ENCODE measurements around the gene OCA2. TPM values are rescaled to one million over a fixed set of nuclear protein-coding genes. Genes with fewer than 3 reads are reported as not detected.
"Not testable (repeated sequence)": the region's sequence is repeated elsewhere in the genome, so short reads cannot be mapped to it uniquely, and the experiment has no call there.

The OCA2 gene
- total and polyA plus RNA-seq, 2 experiments from 2014 or later, result not detected

GRCh38 chr15:27956285-27956684, 142.8 kb downstream of the OCA2 start:
- no peak overlapping the region for H3K9ac ChIP-seq
- no peaks in the 10 kb centered on the region for H3K79me2 ChIP-seq (ENCODE audit: insufficient read depth)
- DNase-seq, result no peak
- H3K9me2 ChIP-seq (ENCODE audit: insufficient read depth), result no peaks in the 10 kb centered on the region
- no peaks in the 10 kb centered on the region for H3K9me3 ChIP-seq (ENCODE audit: low read depth)
- TF ChIP-seq EZH2phosphoT487 (IDR thresholded peaks at IDR 0.05; ENCODE audit: insufficient read depth, low read depth) (no peak), EZH2 (IDR thresholded peaks at IDR 0.05; ENCODE audit: insufficient read depth, poor library complexity, severe bottlenecking) (no peak)
- in situ Hi-C loops (cut with MboI), result no loop called here
- H4K20me1 ChIP-seq (ENCODE audit: insufficient read depth), result no peaks in the 10 kb centered on the region
- H3F3A ChIP-seq (ENCODE audit: insufficient read depth), result no peaks in the 10 kb centered on the region
- H3K4me3 ChIP-seq, result no peak overlapping the region
- no peak overlapping the region for H3K4me2 ChIP-seq (ENCODE audit: unreplicated experiment)
- no peak overlapping the region for H3K27ac ChIP-seq
- H3K36me3 ChIP-seq (ENCODE audit: low read depth), result no peaks in the 10 kb centered on the region
- no peak overlapping the region for H2AFZ ChIP-seq
- no peaks in the 10 kb centered on the region for H3K4me1 ChIP-seq (ENCODE audit: insufficient read depth)
- H3K27me3 ChIP-seq (replicated peaks; ENCODE audit: insufficient read depth), result no peaks in the 10 kb centered on the region
- WGBS, 2 experiments (ENCODE audit: low coverage in 1 of 2, low lambda C conversion rate in 2 of 2, missing lambda C conversion rate in 2 of 2), result 38 to 46% methylated on average over 8 of the region's 8 CpGs

GRCh38 chr15:27955087-27955486, 144.0 kb downstream of the OCA2 start:
- no peaks in the 10 kb centered on the region for H3K79me2 ChIP-seq (ENCODE audit: insufficient read depth)
- H2AFZ ChIP-seq, result no peak overlapping the region
- no peak for DNase-seq
- H3F3A ChIP-seq (ENCODE audit: insufficient read depth), result no peaks in the 10 kb centered on the region
- H3K9me3 ChIP-seq (ENCODE audit: low read depth), result no peaks in the 10 kb centered on the region
- no peak overlapping the region for H3K4me2 ChIP-seq (ENCODE audit: unreplicated experiment)
- in situ Hi-C loops (cut with MboI), result no loop called here
- 84 to 88% methylated on average over 10 of the region's 10 CpGs for WGBS, 2 experiments (ENCODE audit: low coverage in 1 of 2, low lambda C conversion rate in 2 of 2, missing lambda C conversion rate in 2 of 2)
- no peaks in the 10 kb centered on the region for H3K9me2 ChIP-seq (ENCODE audit: insufficient read depth)
- TF ChIP-seq EZH2phosphoT487 (IDR thresholded peaks at IDR 0.05; ENCODE audit: insufficient read depth, low read depth) (no peak), EZH2 (IDR thresholded peaks at IDR 0.05; ENCODE audit: insufficient read depth, poor library complexity, severe bottlenecking) (no peak)
- H3K4me3 ChIP-seq, result no peak overlapping the region
- no peak overlapping the region for H3K9ac ChIP-seq
- H3K36me3 ChIP-seq (ENCODE audit: low read depth), result no peaks in the 10 kb centered on the region
- H3K27me3 ChIP-seq (replicated peaks; ENCODE audit: insufficient read depth), result no peaks in the 10 kb centered on the region
- H4K20me1 ChIP-seq (ENCODE audit: insufficient read depth), result no peaks in the 10 kb centered on the region
- no peaks in the 10 kb centered on the region for H3K4me1 ChIP-seq (ENCODE audit: insufficient read depth)
- no peak overlapping the region for H3K27ac ChIP-seq

GRCh38 chr15:27952593-27952992, 146.5 kb downstream of the OCA2 start:
- in situ Hi-C loops (cut with MboI); DNase-seq; H3F3A ChIP-seq (ENCODE audit: insufficient read depth); H3K27ac ChIP-seq; H3K9me2 ChIP-seq (ENCODE audit: insufficient read depth); H3K79me2 ChIP-seq (ENCODE audit: insufficient read depth); H3K36me3 ChIP-seq (ENCODE audit: low read depth); H3K9me3 ChIP-seq (ENCODE audit: low read depth); H3K27me3 ChIP-seq (replicated peaks; ENCODE audit: insufficient read depth); H3K4me2 ChIP-seq (ENCODE audit: unreplicated experiment); H4K20me1 ChIP-seq (ENCODE audit: insufficient read depth); H3K4me1 ChIP-seq (ENCODE audit: insufficient read depth); H3K4me3 ChIP-seq; H3K9ac ChIP-seq; H2AFZ ChIP-seq: not testable (repeated sequence)
- 44 to 57% methylated on average over 6 of the region's 6 CpGs for WGBS, 2 experiments (ENCODE audit: low coverage in 1 of 2, low lambda C conversion rate in 2 of 2, missing lambda C conversion rate in 2 of 2)

- H3K36me3 ChIP-seq (ENCODE audit: low read depth), result no peaks in the 10 kb centered on the region
- no peak overlapping the region for H3K4me3 ChIP-seq
- DNase-seq, result no peak
- H4K20me1 ChIP-seq (ENCODE audit: insufficient read depth), result no peaks in the 10 kb centered on the region
- no peak for TF ChIP-seq EZH2phosphoT487 (IDR thresholded peaks at IDR 0.05; ENCODE audit: insufficient read depth, low read depth)
- TF ChIP-seq EZH2 (IDR thresholded peaks at IDR 0.05; ENCODE audit: insufficient read depth, poor library complexity, severe bottlenecking), result no peak
- H2AFZ ChIP-seq, result no peak overlapping the region
- H3K79me2 ChIP-seq (ENCODE audit: insufficient read depth), result no peaks in the 10 kb centered on the region
- no peaks in the 10 kb centered on the region for H3K9me3 ChIP-seq (ENCODE audit: low read depth)
- H3K27ac ChIP-seq, result no peak overlapping the region
- H3K9me2 ChIP-seq (ENCODE audit: insufficient read depth), result no peaks in the 10 kb centered on the region
- no peak overlapping the region for H3K9ac ChIP-seq
- 49 to 57% methylated on average over 12 to 13 of the region's 13 CpGs for WGBS, 2 experiments (ENCODE audit: low coverage in 1 of 2, low lambda C conversion rate in 2 of 2, missing lambda C conversion rate in 2 of 2)
- in situ Hi-C loops (cut with MboI), result no loop called here
- no peak overlapping the region for H3K4me2 ChIP-seq (ENCODE audit: unreplicated experiment)
- H3K27me3 ChIP-seq (replicated peaks; ENCODE audit: insufficient read depth), result no peaks in the 10 kb centered on the region
- no peaks in the 10 kb centered on the region for H3K4me1 ChIP-seq (ENCODE audit: insufficient read depth)
- no peaks in the 10 kb centered on the region for H3F3A ChIP-seq (ENCODE audit: insufficient read depth)
Observed at GRCh38 chr15:27951191-27951890, 147.8 kb downstream of the OCA2 start.

- 72 to 74% methylated on average over 10 of the region's 10 CpGs for WGBS, 2 experiments (ENCODE audit: low coverage in 1 of 2, low lambda C conversion rate in 2 of 2, missing lambda C conversion rate in 2 of 2)
- TF ChIP-seq EZH2phosphoT487 (IDR thresholded peaks at IDR 0.05; ENCODE audit: insufficient read depth, low read depth), result no peak
- TF ChIP-seq EZH2 (IDR thresholded peaks at IDR 0.05; ENCODE audit: insufficient read depth, poor library complexity, severe bottlenecking), result no peak
- H3K27me3 ChIP-seq (replicated peaks; ENCODE audit: insufficient read depth), result no peaks in the 10 kb centered on the region
- no peaks in the 10 kb centered on the region for H3K9me3 ChIP-seq (ENCODE audit: low read depth)
- no peak overlapping the region for H3K4me2 ChIP-seq (ENCODE audit: unreplicated experiment)
- H3K79me2 ChIP-seq (ENCODE audit: insufficient read depth), result no peaks in the 10 kb centered on the region
- DNase-seq, result no peak
- H2AFZ ChIP-seq, result no peak overlapping the region
- no peaks in the 10 kb centered on the region for H4K20me1 ChIP-seq (ENCODE audit: insufficient read depth)
- no peaks in the 10 kb centered on the region for H3F3A ChIP-seq (ENCODE audit: insufficient read depth)
- in situ Hi-C loops (cut with MboI), result no loop called here
- no peak overlapping the region for H3K27ac ChIP-seq
- H3K4me1 ChIP-seq (ENCODE audit: insufficient read depth), result no peaks in the 10 kb centered on the region
- H3K4me3 ChIP-seq, result no peak overlapping the region
- H3K9me2 ChIP-seq (ENCODE audit: insufficient read depth), result no peaks in the 10 kb centered on the region
- H3K9ac ChIP-seq, result no peak overlapping the region
- H3K36me3 ChIP-seq (ENCODE audit: low read depth), result no peaks in the 10 kb centered on the region
Observed at GRCh38 chr15:27949089-27949488, 150.0 kb downstream of the OCA2 start.

All from GM23248 (cell line).